Ovary (tissue), 3 donors: ENCODE data around the gene FABP3.

Experiments used
- EP300 ChIP-seq: sonication (generic); formaldehyde crosslinking; IDR thresholded peaks from one replicate; pipeline ENCODE4 v1.6.1; 2017; ENCODE audit warnings: antibody characterized with exemption
- POLR2A ChIP-seq: fragments of 450-650 bp; IDR thresholded peaks from one replicate; pipeline ENCODE4 v1.6.1; 2017; ENCODE audit warnings: antibody characterized with exemption, mild to moderate bottlenecking, moderate library complexity
- TF ChIP-seq, protein P1 (sequence below), 3 donors: fragments of 450-650 bp in 2 of 3; fragments of 200-600 bp in 1 of 3; IDR thresholded peaks; one replicate each; pipeline versions ENCODE4 v1.5.1 to v1.8.0; 2016 to 2022; ENCODE audit warnings: antibody characterized with exemption in 3 of 3, mild to moderate bottlenecking in 1 of 3
- donor health status: DM: no; HTN: no; CAD: no.

DNA sequence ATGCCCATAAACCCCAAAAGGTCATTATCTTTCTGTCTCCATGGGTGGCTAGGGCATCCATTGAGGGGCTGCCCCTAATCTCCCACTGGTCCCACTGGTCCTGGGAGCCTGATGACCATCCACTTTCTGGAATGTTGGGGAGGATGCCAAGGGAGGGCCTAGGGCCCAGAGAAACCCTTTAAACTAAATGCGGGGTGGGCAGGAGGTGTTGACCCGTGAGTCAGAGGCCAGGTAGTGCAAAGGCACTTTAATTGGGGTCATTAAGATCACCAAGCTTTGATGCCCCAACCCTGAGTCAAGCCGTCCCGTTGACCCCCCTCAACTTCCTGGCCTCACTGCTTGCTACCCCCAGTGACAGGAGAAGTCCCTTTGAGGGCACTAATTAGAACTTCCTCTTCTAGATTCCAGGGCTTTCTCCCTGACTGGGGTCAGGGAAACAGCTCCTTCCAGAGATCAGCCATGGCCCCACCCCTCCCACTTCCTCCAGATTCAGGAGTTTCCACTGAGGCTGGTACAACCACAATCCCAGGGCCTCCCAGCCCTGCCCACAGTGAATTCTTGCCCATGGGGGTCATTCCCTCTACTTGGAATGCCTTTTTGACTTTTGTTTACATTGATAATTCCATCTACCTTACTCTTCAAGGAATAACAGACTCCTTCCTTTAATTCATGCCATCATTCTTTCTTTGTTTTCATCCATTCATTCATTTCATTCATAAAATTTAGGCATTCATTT lies 24.7 kb upstream of the FABP3 start:
- TF ChIP-seq EP300 (no peak), POLR2A (no peak)
- TF ChIP-seq, protein P1, sequence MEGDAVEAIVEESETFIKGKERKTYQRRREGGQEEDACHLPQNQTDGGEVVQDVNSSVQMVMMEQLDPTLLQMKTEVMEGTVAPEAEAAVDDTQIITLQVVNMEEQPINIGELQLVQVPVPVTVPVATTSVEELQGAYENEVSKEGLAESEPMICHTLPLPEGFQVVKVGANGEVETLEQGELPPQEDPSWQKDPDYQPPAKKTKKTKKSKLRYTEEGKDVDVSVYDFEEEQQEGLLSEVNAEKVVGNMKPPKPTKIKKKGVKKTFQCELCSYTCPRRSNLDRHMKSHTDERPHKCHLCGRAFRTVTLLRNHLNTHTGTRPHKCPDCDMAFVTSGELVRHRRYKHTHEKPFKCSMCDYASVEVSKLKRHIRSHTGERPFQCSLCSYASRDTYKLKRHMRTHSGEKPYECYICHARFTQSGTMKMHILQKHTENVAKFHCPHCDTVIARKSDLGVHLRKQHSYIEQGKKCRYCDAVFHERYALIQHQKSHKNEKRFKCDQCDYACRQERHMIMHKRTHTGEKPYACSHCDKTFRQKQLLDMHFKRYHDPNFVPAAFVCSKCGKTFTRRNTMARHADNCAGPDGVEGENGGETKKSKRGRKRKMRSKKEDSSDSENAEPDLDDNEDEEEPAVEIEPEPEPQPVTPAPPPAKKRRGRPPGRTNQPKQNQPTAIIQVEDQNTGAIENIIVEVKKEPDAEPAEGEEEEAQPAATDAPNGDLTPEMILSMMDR (IDR thresholded peaks at IDR 0.05) = no peak
